NB4 (cell line): ENCODE results near the gene TGM3.

Experiments
- MYC ChIP-seq: IDR thresholded peaks from 2 replicates; pipeline ENCODE4 v1.6.1; 2011; ENCODE audit warnings: low read depth, low read length
- TF ChIP-seq, protein P1 (sequence below): IDR thresholded peaks from one replicate; pipeline ENCODE4 v1.5.1; 2012; ENCODE audit warnings: low read depth, low read length

DNA sequence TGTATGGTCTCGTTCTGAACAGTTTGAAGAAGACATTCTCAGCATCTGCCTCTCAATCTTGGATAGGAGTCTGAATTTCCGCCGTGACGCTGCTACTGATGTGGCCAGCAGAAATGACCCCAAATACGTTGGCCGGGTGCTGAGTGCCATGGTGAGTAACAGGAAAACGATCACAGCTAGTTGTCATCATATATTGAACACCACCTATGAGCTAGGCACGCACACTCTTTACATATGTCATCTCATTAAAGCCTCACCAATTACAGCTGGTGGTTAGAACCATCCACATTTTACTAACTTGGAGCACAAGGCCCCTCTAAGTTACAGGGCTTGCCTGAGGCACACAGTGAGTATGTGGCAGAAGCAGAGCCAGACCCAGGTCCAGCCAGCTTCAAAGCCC is 17.1 kb downstream of the TGM3 start:
- TF ChIP-seq, protein P1, sequence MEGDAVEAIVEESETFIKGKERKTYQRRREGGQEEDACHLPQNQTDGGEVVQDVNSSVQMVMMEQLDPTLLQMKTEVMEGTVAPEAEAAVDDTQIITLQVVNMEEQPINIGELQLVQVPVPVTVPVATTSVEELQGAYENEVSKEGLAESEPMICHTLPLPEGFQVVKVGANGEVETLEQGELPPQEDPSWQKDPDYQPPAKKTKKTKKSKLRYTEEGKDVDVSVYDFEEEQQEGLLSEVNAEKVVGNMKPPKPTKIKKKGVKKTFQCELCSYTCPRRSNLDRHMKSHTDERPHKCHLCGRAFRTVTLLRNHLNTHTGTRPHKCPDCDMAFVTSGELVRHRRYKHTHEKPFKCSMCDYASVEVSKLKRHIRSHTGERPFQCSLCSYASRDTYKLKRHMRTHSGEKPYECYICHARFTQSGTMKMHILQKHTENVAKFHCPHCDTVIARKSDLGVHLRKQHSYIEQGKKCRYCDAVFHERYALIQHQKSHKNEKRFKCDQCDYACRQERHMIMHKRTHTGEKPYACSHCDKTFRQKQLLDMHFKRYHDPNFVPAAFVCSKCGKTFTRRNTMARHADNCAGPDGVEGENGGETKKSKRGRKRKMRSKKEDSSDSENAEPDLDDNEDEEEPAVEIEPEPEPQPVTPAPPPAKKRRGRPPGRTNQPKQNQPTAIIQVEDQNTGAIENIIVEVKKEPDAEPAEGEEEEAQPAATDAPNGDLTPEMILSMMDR: no peak
- no peak for TF ChIP-seq MYC
